Right cardiac atrium (tissue), 5 donors: ENCODE results near the gene PRKAR1A. TPM values are rescaled to one million over a fixed set of nuclear protein-coding genes. Genes with fewer than 3 reads are reported as not detected.

Experiments
- ATAC-seq, 2 donors: fragments of 200-7000 bp; cut with Tn5 transposase; one replicate each; pipeline versions ENCODE4 v1.8.0 to v1.9.1; 2020; ENCODE audit warnings: moderate library complexity in 2 of 2, mild to moderate bottlenecking in 1 of 2
- DNase-seq, 3 donors: peaks; one replicate each; pipeline ENCODE4 v3.0.0-alpha.2; 2020
- H3K27ac ChIP-seq: one replicate; pipeline ENCODE4 v1.5.1; 2013; ENCODE audit warnings: mild to moderate bottlenecking, low read length, control low read depth, moderate library complexity
- H3K27me3 ChIP-seq: one replicate; pipeline ENCODE4 v1.6.1; 2013; ENCODE audit not compliant: control insufficient read depth, insufficient read depth
- H3K4me1 ChIP-seq: one replicate; pipeline ENCODE4 v1.6.1; 2013; ENCODE audit warnings: low read length; ENCODE audit not compliant: control insufficient read depth, insufficient read depth
- H3K4me3 ChIP-seq: one replicate; pipeline ENCODE4 v1.5.1; 2013; ENCODE audit warnings: low read length, control low read depth
- H3K9me3 ChIP-seq: one replicate; pipeline ENCODE4 v1.6.1; 2013; ENCODE audit warnings: low read length; ENCODE audit not compliant: control insufficient read depth
- WGBS: extraction: QIAGEN DNeasy Blood & Tissue Kit; methylation state at CpG from one replicate; pipeline ENCODE4 v1.1.7; 2013; 5-methylcytosine and 5-hydroxymethylcytosine counted together
- intact Hi-C, 4 donors: fragments of 100-400 bp; cut with DNase I; formaldehyde crosslinking; loops; one replicate each; pipeline versions ENCODE4 v1.11.0 to v1.14.0; 2022 to 2023
- polyA plus RNA-seq: library from polyadenylated mRNA; stranded (reverse); fragments of 200-250 nt; gene quantifications from one replicate; pipeline ENCODE4 v1.2.3, GENCODE V29; 2013
- total RNA-seq, 4 donors: library from RNA; stranded (reverse); fragmentation: NEBNext Ultra II Directional; extraction: Animal tissue kit (Norgen Biotek cat#: 25700); gene quantifications; one replicate each; pipeline ENCODE4 v1.2.1, GENCODE V29; 2021
- donor health status: healthy with polysubstance abuse.
- donor health status: DM: no; HTN: yes; CAD: no.
- donor health status: DM: no; HTN: no; CAD: no.
- donor health status: DM: no; HTN: yes; CAD: no; lungs with severe emphysema.
- donor health status: DM: yes; HTN: yes; CAD: no.

PRKAR1A gene
- total and polyA plus RNA-seq, 5 donors, result 187 to 768 (median 582) TPM

DNA sequence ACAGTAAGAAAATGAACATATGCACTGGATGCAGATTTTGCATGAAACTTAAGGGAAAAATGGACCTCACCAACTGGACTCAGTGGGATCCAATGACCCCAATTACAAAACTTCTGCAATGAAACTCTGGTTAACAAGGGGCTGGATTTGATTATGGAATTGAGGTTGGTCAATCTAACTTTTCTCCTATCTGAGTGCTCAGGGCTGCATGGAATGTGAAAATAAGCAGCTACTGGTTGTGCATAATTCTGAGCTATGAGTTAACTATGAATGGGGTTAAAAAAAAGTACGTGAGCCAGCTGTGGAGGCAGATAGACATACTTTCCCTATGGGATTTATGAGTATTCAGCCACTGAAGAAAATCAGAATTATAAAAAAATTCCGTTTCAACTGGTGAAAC, 79.8 kb downstream of the PRKAR1A start:
- Histone ChIP-seq H3K27me3 (no peaks in the 10 kb centered on the region), H3K4me3 (no peak overlapping the region), H3K4me1 (no peaks in the 10 kb centered on the region)

DNA sequence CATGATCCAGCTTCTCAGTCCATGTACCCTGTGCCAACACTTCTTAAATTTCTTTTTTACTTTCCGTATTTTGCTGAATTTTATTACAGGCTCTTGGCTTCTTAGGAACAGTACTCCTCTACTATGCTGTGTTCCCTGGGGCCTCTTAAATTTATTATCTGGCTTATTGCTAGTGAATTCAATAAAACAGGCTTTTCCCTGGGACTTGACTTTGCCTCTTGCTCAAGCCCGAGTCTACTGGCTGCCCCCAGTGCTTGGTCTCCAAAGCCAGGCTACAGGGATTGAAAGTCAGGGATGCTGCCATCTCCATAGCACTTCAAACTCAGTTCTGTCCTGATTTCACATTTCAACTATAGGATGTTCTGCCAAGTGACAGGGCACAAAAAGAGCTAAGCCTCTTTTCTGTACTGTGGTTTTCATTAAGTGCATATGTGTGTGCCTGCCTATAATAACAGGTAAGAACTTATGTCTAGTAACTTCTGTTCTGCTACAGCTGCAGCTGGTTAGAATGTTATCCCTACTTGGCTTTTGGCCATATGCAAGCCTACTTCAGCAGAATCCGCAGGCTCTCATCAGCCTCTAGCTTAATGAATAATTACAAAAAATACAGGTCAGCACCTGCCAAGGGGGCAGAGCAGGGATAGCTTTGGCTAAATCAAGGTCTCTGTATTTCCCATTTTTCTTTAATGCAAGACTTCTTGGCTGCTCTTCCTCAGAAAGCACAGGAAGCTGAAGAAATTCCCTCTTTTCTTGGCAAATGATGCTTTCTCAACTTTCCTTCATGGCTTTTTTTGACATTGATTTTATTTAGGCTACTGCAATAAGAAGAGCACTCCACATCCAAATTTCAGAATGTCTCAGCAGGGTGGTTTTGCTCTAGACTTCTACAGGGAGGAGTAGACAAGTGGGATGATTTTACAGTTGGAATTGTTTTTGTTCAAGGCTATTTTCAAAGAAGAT, 80.7 kb downstream of the PRKAR1A start:
- Histone ChIP-seq H3K4me3 (no peak overlapping the region), H3K27me3 (no peaks in the 10 kb centered on the region), H3K27ac (no peak overlapping the region), H3K9me3 (no peaks in the 10 kb centered on the region), H3K4me1 (no peaks in the 10 kb centered on the region)
- 51% methylated on average over 3 of the region's 3 CpGs for WGBS
- DNase-seq, result no peak
- intact Hi-C loops, result no loop called here
- no peak for ATAC-seq

More for the DNA sequence above, 79.8 kb downstream of the PRKAR1A start:
- Histone ChIP-seq H3K9me3 (no peaks in the 10 kb centered on the region), H3K27ac (no peak overlapping the region)
- ATAC-seq (no peak), DNase-seq (no peak)
- intact Hi-C loops, result no loop called here
- WGBS, result 66% methylated on average over 2 of the region's 2 CpGs

DNA sequence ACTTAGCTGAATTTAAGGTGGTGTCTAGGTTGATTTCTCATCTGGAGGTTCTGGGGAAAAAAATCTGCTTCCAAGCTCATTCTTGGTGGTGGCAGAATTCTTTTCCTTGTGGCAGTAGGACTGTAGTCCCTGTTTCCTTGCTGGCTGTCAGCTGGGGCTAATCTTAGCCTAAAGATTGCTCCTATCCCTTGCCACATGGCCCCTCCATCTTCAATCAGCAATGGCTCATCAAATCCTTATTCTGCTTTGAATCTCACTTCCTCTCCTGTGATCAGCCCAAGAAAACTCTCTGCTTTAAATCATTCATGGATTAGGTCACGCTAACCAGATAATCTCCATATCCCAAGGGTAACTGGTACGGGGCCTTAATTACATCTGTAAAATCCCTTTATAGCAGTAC, 82.3 kb downstream of the PRKAR1A start:
- ATAC-seq, result no peak
- no peaks in the 10 kb centered on the region for H3K9me3 ChIP-seq
- H3K27me3 ChIP-seq, result no peaks in the 10 kb centered on the region
- H3K27ac ChIP-seq, result no peak overlapping the region
- 77% methylated on average over 2 of the region's 2 CpGs for WGBS
- H3K4me1 ChIP-seq, result no peaks in the 10 kb centered on the region
- intact Hi-C loops, result no loop called here
- no peak for DNase-seq
- no peak overlapping the region for H3K4me3 ChIP-seq

DNA sequence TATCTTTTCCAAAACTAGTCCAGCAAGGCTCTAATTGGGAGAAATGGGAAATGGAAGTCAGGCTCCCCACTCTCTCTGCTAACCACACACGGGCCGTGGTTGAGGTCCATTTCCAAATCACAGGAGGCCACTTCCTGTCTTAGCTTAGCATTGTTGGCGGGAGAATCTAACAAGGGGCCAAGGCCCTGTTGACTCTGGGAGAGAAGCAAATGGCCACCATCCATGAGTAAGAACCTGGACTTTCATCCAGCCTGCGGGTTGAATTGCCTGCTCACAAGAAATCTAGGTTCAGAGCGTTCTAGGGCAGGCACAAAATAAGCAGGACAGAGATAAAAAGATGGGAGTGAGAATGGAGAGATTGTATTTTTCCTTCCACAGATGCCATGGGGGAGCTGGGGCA, 83.3 kb downstream of the PRKAR1A start:
- peak; percentile 25 to 26 for ATAC-seq
- intact Hi-C loops, result no loop called here
- Histone ChIP-seq H3K27me3 (no peaks in the 10 kb centered on the region), H3K4me3 (no peak overlapping the region), H3K4me1 (no peaks in the 10 kb centered on the region), H3K9me3 (no peaks in the 10 kb centered on the region), H3K27ac (no peak overlapping the region)
- WGBS, result 53% methylated on average over 5 of the region's 5 CpGs
- DNase-seq, result peak in 1 of 3 donors; percentile 59

DNA sequence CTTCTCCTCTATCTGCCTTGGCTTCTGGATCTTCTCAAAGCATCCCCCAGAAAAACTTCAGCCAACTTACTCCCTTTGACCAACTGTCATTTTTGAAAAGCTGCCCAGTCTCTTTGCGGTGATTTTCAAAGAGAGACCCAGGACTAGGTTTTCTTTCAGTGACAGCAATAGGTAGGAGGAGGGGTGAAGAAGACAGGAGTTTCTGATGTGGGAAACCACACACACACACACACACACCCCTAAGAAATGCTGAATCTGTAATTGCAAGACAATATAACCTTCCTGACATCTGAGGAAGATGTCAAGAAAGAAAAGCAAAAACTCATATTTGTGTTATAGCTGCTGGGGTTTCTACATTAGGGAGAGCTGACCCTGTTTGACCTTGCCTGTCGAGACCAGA, 83.8 kb downstream of the PRKAR1A start:
- Histone ChIP-seq H3K27ac (no peak overlapping the region), H3K4me3 (no peak overlapping the region), H3K9me3 (no peaks in the 10 kb centered on the region), H3K27me3 (no peaks in the 10 kb centered on the region), H3K4me1 (no peaks in the 10 kb centered on the region)
- DNase-seq, result no peak
- intact Hi-C loops, result no loop called here
- WGBS, result 65% methylated on average over 2 of the region's 2 CpGs
- ATAC-seq, result no peak

DNA sequence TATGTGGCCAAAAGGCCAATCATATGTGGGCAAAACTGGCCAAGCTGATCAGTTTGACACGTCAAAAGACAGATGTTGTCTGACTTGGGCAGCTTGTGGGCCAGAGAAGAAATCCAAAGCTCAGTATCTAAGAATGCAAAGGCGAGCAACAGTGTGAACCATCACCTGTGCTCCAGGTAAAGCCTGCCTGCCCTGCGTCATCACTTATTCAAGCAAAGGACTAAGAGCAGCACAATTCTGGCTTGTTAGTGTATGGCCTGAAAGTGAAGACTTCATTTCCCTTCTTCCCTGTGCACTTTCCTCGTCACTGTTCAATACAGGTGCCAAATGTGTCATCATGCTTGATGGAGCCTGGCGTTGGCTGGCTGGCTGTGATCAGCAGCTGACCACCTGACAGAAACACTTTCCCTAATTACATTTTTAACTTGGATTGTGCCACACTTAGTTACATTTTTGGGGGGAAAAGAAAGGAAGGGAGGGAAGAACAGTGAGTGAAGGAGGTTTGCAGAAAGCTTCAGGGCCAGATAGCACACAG, 84.2 kb downstream of the PRKAR1A start:
- H3K27ac ChIP-seq, result no peak overlapping the region

DNA sequence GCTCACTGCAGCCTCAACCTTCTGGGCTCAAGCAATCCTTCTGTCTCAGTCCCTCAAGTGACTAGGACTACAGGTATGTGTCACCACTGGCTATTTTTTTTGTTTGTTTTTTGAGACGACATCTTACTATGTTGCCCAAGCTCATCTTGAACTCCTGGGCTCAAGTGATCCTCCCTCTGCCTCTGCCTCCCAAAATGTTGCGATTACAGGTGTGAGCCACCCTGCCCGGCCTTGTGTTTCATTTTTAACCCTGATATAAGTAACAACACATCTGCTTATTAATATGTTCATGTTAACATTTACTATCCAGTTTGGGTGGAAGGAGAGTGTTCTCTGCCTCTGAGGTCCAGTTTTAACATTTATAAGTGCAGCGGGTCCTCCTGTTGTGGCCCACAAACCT, 85.8 kb downstream of the PRKAR1A start:
- ATAC-seq (no peak), DNase-seq (no peak)
- Histone ChIP-seq H3K4me1 (no peaks in the 10 kb centered on the region), H3K4me3 (no peak overlapping the region), H3K27me3 (no peaks in the 10 kb centered on the region), H3K27ac (no peak overlapping the region), H3K9me3 (no peaks in the 10 kb centered on the region)
- 96% methylated on average over 4 of the region's 4 CpGs for WGBS
- intact Hi-C loops, result no loop called here

More for the DNA sequence above, 84.2 kb downstream of the PRKAR1A start:
- no peaks in the 10 kb centered on the region for H3K27me3 ChIP-seq
- no peak for ATAC-seq
- H3K4me1 ChIP-seq, result no peaks in the 10 kb centered on the region
- H3K9me3 ChIP-seq, result no peaks in the 10 kb centered on the region
- intact Hi-C loops, result no loop called here
- DNase-seq, result no peak
- WGBS, result 83% methylated on average over 5 of the region's 5 CpGs
- no peak overlapping the region for H3K4me3 ChIP-seq

DNA sequence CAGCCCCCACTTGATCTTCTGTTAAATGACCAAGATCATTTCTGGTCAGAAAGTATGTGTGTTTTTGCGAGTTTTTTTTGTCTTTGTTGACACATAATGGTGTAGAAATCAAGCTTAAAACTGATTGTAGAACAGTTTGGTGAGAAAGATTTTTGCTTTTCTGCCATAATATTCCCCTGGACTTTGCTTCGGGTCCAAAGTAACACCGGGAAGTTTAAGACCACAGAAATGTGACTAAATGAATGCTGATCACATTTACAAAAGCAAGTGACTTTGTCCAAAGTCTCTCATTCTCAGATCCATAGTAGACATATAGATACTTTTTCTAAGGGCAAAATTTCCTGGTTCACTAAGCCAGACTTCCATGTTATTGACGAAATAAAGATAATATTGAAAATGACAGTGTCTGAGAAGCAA, 86.3 kb downstream of the PRKAR1A start:
- WGBS, result 88% methylated on average over 4 of the region's 4 CpGs
- intact Hi-C loops, result no loop called here
- H3K4me1 ChIP-seq, result no peaks in the 10 kb centered on the region
- no peaks in the 10 kb centered on the region for H3K27me3 ChIP-seq
- no peak for DNase-seq
- no peak for ATAC-seq
- H3K9me3 ChIP-seq, result no peaks in the 10 kb centered on the region
- H3K27ac ChIP-seq, result no peak overlapping the region
- no peak overlapping the region for H3K4me3 ChIP-seq

DNA sequence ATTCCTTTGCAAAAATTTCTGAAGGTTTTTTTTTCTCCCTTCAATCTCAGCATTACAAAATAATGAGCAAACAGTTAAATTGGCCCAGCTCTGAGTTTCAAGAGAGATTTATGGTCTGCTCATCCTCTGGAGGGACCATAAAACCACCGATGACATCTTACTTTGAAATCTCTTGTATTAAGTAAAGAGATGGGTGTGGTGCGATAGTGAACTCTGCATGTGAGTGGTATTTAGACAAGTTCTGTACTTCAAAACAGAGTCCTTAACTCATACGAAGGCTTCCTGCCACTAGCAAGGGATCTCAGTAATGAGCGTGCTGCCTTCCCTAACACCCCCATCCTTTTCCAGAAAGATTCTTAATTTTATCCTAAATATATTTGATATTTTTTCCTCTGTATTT, 86.9 kb downstream of the PRKAR1A start:
- Histone ChIP-seq H3K4me3 (peak overlapping the region; percentile 82), H3K4me1 (no peaks in the 10 kb centered on the region), H3K27ac (no peak overlapping the region), H3K9me3 (no peaks in the 10 kb centered on the region), H3K27me3 (no peaks in the 10 kb centered on the region)
- ATAC-seq, result no peak
- no peak for DNase-seq
- 71% methylated on average over 4 of the region's 4 CpGs for WGBS
- intact Hi-C loops, result no loop called here

DNA sequence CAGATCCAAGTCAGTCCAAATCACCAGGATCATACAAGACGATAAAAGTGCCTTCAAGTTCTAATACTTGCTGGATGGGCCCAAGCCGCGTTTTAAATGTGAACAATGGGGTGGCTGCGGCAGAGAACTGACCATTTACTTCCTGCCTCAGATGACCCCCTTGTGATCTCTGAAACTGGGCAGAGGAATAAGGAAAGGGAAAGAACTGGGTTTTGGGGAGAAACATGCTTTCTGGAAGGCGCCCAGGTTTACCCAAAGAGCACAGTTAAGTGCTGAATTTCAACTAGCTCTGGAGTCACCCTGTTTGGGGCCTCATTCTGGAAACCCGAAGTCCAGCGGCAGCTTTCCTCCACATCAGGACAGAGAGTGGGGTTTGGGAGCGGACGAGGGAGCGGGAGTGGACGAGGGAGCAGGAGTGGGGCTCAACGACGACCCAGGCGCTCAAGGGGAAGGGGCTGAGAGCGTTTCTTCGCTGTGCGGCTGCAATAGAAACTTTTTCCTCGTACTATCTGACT, 87.4 kb downstream of the PRKAR1A start:
- no peaks in the 10 kb centered on the region for H3K9me3 ChIP-seq
- no peaks in the 10 kb centered on the region for H3K27me3 ChIP-seq
- no peaks in the 10 kb centered on the region for H3K4me1 ChIP-seq
- peak overlapping the region; percentile 25 for H3K27ac ChIP-seq
- peak overlapping the region; percentile 82 for H3K4me3 ChIP-seq
- DNase-seq (peak in 2 of 3 donors; percentile 32 to 55), ATAC-seq (no peak)
- intact Hi-C loops, result no loop called here
- 44% methylated on average over 18 of the region's 18 CpGs for WGBS
